Suprapubic skin (tissue), 4 donors: Measurements from ENCODE around the gene PCARE. TPM values are rescaled to one million over a fixed set of nuclear protein-coding genes. Genes with fewer than 3 reads are reported as not detected.
"Not testable (repeated sequence)": the region's sequence is repeated elsewhere in the genome, so short reads cannot be mapped to it uniquely, and the experiment has no call there.

Source experiments
- DNase-seq, 2 donors: peaks; one replicate each; pipeline ENCODE4 v3.0.0-alpha.2; 2019; ENCODE audit warnings: low spot score in 2 of 2
- H3K27ac ChIP-seq: fragments of 200-600 bp; sonication (generic); one replicate; pipeline ENCODE4 v1.5.1; 2019
- H3K27me3 ChIP-seq: fragments of 200-600 bp; sonication (generic); one replicate; pipeline ENCODE4 v1.5.1; 2019
- H3K36me3 ChIP-seq: fragments of 200-600 bp; sonication (generic); one replicate; pipeline ENCODE4 v1.5.1; 2019
- H3K4me1 ChIP-seq: fragments of 200-600 bp; sonication (generic); one replicate; pipeline ENCODE4 v1.5.1; 2019
- H3K4me3 ChIP-seq: fragments of 200-600 bp; sonication (generic); one replicate; pipeline ENCODE4 v1.5.1; 2019; ENCODE audit warnings: mild to moderate bottlenecking
- H3K9me3 ChIP-seq: fragments of 200-600 bp; sonication (generic); one replicate; pipeline ENCODE4 v1.5.1; 2019
- CTCF ChIP-seq, 2 donors: fragments of 200-600 bp in 1 of 2; fragments of 450-650 bp in 1 of 2; sonication (generic) in 1 of 2; IDR thresholded peaks; one replicate each; pipeline ENCODE4 v1.5.1; 2016 to 2019; ENCODE audit warnings: antibody characterized with exemption in 2 of 2, mild to moderate bottlenecking in 1 of 2, moderate library complexity in 1 of 2
- EP300 ChIP-seq: sonication (generic); formaldehyde crosslinking; IDR thresholded peaks from one replicate; pipeline ENCODE4 v1.6.1; 2017; ENCODE audit warnings: antibody characterized with exemption
- POLR2A ChIP-seq, 2 donors: fragments of 450-650 bp; IDR thresholded peaks; one replicate each; pipeline ENCODE4 v1.6.1; 2017; ENCODE audit warnings: antibody characterized with exemption in 2 of 2, mild to moderate bottlenecking in 2 of 2, moderate library complexity in 2 of 2
- POLR2AphosphoS5 ChIP-seq, 3 donors: sonication (generic); formaldehyde crosslinking; IDR thresholded peaks; one replicate each; pipeline ENCODE4 v1.6.1; 2017; ENCODE audit warnings: antibody characterized with exemption in 3 of 3
- WGBS: methylation state at CpG from one replicate; pipeline ENCODE4 v1.1.5; 2018; 5-methylcytosine and 5-hydroxymethylcytosine counted together
- total RNA-seq, 4 donors: library from RNA; depleted of rRNA; stranded (reverse); fragments of >200 nt; gene quantifications; one replicate each; pipeline ENCODE4 v1.1.0, GENCODE V29; 2016

PCARE gene
- total RNA-seq, 4 donors from 2014 or later = 0.04 to 0.34 (median 0.14) TPM

GRCh38 chr2:29113027-29113686 is 38.8 kb upstream of the PCARE start:
- no peaks in the 10 kb centered on the region for H3K27me3 ChIP-seq
- H3K36me3 ChIP-seq = no peaks in the 10 kb centered on the region
- H3K4me3 ChIP-seq = no peak overlapping the region
- no peak overlapping the region for H3K27ac ChIP-seq
- TF ChIP-seq POLR2A (IDR thresholded peaks at IDR 0.05) (no peak), EP300 (no peak), CTCF (IDR thresholded peaks at IDR 0.05) (no peak), POLR2AphosphoS5 (IDR thresholded peaks at IDR 0.05) (no peak)
- no peaks in the 10 kb centered on the region for H3K9me3 ChIP-seq
- WGBS = 92% methylated on average over 5 of the region's 5 CpGs
- no peak for DNase-seq
- peaks cover 46% of the 10 kb centered on the region for H3K4me1 ChIP-seq

- H3K27me3 ChIP-seq = no peaks in the 10 kb centered on the region
- no peak overlapping the region for H3K4me3 ChIP-seq
- H3K9me3 ChIP-seq = no peaks in the 10 kb centered on the region
- H3K27ac ChIP-seq = no peak overlapping the region
- H3K36me3 ChIP-seq = no peaks in the 10 kb centered on the region
- DNase-seq = no peak
- no peak for TF ChIP-seq POLR2A (IDR thresholded peaks at IDR 0.05)
- no peak for TF ChIP-seq EP300
- no peak for TF ChIP-seq CTCF (IDR thresholded peaks at IDR 0.05)
- no peak for TF ChIP-seq POLR2AphosphoS5 (IDR thresholded peaks at IDR 0.05)
- H3K4me1 ChIP-seq = peaks cover 38% of the 10 kb centered on the region
Observed at GRCh38 chr2:29112379-29112778, 38.1 kb upstream of the PCARE start.

GRCh38 chr2:29110916-29111535 is 36.7 kb upstream of the PCARE start:
- H3K4me1 ChIP-seq = peaks cover 29% of the 10 kb centered on the region
- DNase-seq = no peak
- H3K36me3 ChIP-seq = no peaks in the 10 kb centered on the region
- TF ChIP-seq POLR2AphosphoS5 (IDR thresholded peaks at IDR 0.05) (no peak), POLR2A (IDR thresholded peaks at IDR 0.05) (no peak), EP300 (no peak), CTCF (IDR thresholded peaks at IDR 0.05) (no peak)
- 68% methylated on average over 4 of the region's 4 CpGs for WGBS
- no peak overlapping the region for H3K27ac ChIP-seq
- H3K4me3 ChIP-seq = no peak overlapping the region
- no peaks in the 10 kb centered on the region for H3K9me3 ChIP-seq
- no peaks in the 10 kb centered on the region for H3K27me3 ChIP-seq

GRCh38 chr2:29109246-29109645 is 34.9 kb upstream of the PCARE start:
- WGBS = 91% methylated on average over 2 of the region's 2 CpGs
- Histone ChIP-seq H3K36me3 (no peaks in the 10 kb centered on the region), H3K27me3 (no peaks in the 10 kb centered on the region), H3K9me3 (no peaks in the 10 kb centered on the region), H3K27ac (no peak overlapping the region), H3K4me1 (peaks cover 20% of the 10 kb centered on the region), H3K4me3 (no peak overlapping the region)
- DNase-seq = no peak
- TF ChIP-seq CTCF (IDR thresholded peaks at IDR 0.05) (no peak), EP300 (no peak), POLR2A (IDR thresholded peaks at IDR 0.05) (no peak), POLR2AphosphoS5 (IDR thresholded peaks at IDR 0.05) (no peak)

GRCh38 chr2:29108225-29108624 is 33.9 kb upstream of the PCARE start:
- no peaks in the 10 kb centered on the region for H3K27me3 ChIP-seq
- H3K27ac ChIP-seq = peak overlapping the region; percentile 41
- no peak for TF ChIP-seq EP300
- TF ChIP-seq CTCF (IDR thresholded peaks at IDR 0.05) = no peak
- TF ChIP-seq POLR2AphosphoS5 (IDR thresholded peaks at IDR 0.05) = no peak
- no peak for TF ChIP-seq POLR2A (IDR thresholded peaks at IDR 0.05)
- H3K4me1 ChIP-seq = peaks cover 10% of the 10 kb centered on the region
- H3K4me3 ChIP-seq = no peak overlapping the region
- 79% methylated on average over 8 of the region's 8 CpGs for WGBS
- no peaks in the 10 kb centered on the region for H3K36me3 ChIP-seq
- no peak for DNase-seq
- H3K9me3 ChIP-seq = no peaks in the 10 kb centered on the region

GRCh38 chr2:29107547-29107946 is 33.2 kb upstream of the PCARE start:
- peak overlapping the region; percentile 11 for H3K27ac ChIP-seq
- 93% methylated on average over 3 of the region's 3 CpGs for WGBS
- not testable (repeated sequence) for DNase-seq, H3K27me3 ChIP-seq, H3K36me3 ChIP-seq, H3K4me1 ChIP-seq, H3K9me3 ChIP-seq, H3K4me3 ChIP-seq
